HepG2 (cell line): ENCODE measurements around the gene CABLES2. TPM values are rescaled to one million over a fixed set of nuclear protein-coding genes. Genes with fewer than 3 reads are reported as not detected.
A peak's percentile ranks its signal among the peaks of the same experiment; 100 is the strongest.

Experiments used
- GATA4 ChIP-seq: sonication (generic); IDR thresholded peaks from 2 replicates; pipeline ENCODE4 v1.6.1; 2016; ENCODE audit warnings: antibody characterized with exemption, low read depth, borderline replicate concordance
- KDM5B ChIP-seq: sonication (generic); formaldehyde crosslinking; IDR thresholded peaks from 2 replicates; pipeline ENCODE4 v1.4.0; 2020; ENCODE audit warnings: missing genetic modification reagents, mild to moderate bottlenecking, borderline replicate concordance
- MAFF ChIP-seq: IDR thresholded peaks from 2 replicates; pipeline ENCODE4 v1.6.1; 2011; ENCODE audit warnings: low read depth, low read length, improper control_type of control experiment
- MED8 ChIP-seq: sonication (generic); formaldehyde crosslinking; IDR thresholded peaks from 2 replicates; pipeline ENCODE4 v1.8.1; 2023; ENCODE audit warnings: mild to moderate bottlenecking, missing genetic modification reagents; ENCODE audit not compliant: insufficient replicate concordance
- MEIS2 ChIP-seq: sonication (generic); formaldehyde crosslinking; IDR thresholded peaks from 2 replicates; pipeline ENCODE4 v1.9.0; 2021; ENCODE audit warnings: mild to moderate bottlenecking, missing genetic modification reagents
- RBAK ChIP-seq: sonication (generic); formaldehyde crosslinking; IDR thresholded peaks from 2 replicates; pipeline ENCODE4 v1.5.1; 2020; ENCODE audit warnings: mild to moderate bottlenecking, missing genetic modification reagents
- SPEN ChIP-seq: sonication (generic); formaldehyde crosslinking; IDR thresholded peaks from 2 replicates; pipeline ENCODE4 v1.5.1; 2020; ENCODE audit warnings: low read depth, mild to moderate bottlenecking, missing genetic modification reagents
- ZC3H4 ChIP-seq: sonication (generic); formaldehyde crosslinking; IDR thresholded peaks from 2 replicates; pipeline ENCODE4 v1.4.0; 2020; ENCODE audit warnings: missing genetic modification reagents, borderline replicate concordance
- ZNF317 ChIP-seq: sonication (generic); formaldehyde crosslinking; IDR thresholded peaks from 2 replicates; pipeline ENCODE4 v1.5.0; 2020; ENCODE audit warnings: mild to moderate bottlenecking, missing genetic modification reagents
- ZNF839 ChIP-seq: sonication (generic); formaldehyde crosslinking; IDR thresholded peaks from 2 replicates; pipeline ENCODE4 v1.4.0; 2020; ENCODE audit warnings: missing genetic modification reagents, mild to moderate bottlenecking, borderline replicate concordance
- ZSCAN12 ChIP-seq: sonication (generic); formaldehyde crosslinking; IDR thresholded peaks from 2 replicates; pipeline ENCODE4 v1.9.0; 2021; ENCODE audit warnings: mild to moderate bottlenecking, missing genetic modification reagents
- ZSCAN29 ChIP-seq: sonication (generic); formaldehyde crosslinking; conservative IDR thresholded peaks from 2 replicates; pipeline ENCODE4 v1.4.0; 2020; ENCODE audit warnings: mild to moderate bottlenecking, missing genetic modification reagents
- polyA plus RNA-seq, 8 experiments: library from polyadenylated mRNA; depleted of rRNA in 3 of 8; stranded (reverse) in 7 of 8; unstranded in 1 of 8; fragments of >200 nt; fragmentation: Illumina TruSeq in 4 of 8; extraction: Trizol in 4 of 8; gene quantifications; 2 replicates each; pipeline versions ENCODE4 v1.2.1 to v1.2.3, GENCODE V29; 2011 to 2016; ENCODE audit warnings: low read depth in 4 of 8, missing spikeins in 1 of 8, mixed read lengths in 1 of 8; ENCODE audit not compliant: insufficient read depth in 1 of 8
- total RNA-seq, 5 experiments: library from RNA; depleted of rRNA; stranded (reverse); fragments of >200 nt; fragmentation: Illumina TruSeq; extraction: Trizol; gene quantifications; 2 replicates each; pipeline ENCODE4 v1.2.3, GENCODE V29; 2016; ENCODE audit warnings: low read depth in 1 of 5
- TF ChIP-seq, protein P1 (sequence below): sonication (generic); formaldehyde crosslinking; IDR thresholded peaks from 2 replicates; pipeline ENCODE4 v1.9.0; 2021; ENCODE audit warnings: mild to moderate bottlenecking, missing genetic modification reagents
- TF ChIP-seq, protein P2 (sequence below): sonication (generic); formaldehyde crosslinking; IDR thresholded peaks from 2 replicates; pipeline ENCODE4 v1.8.1; 2022; ENCODE audit warnings: low read depth, mild to moderate bottlenecking, missing genetic modification reagents
- TF ChIP-seq, protein P3 (sequence below): sonication (generic); formaldehyde crosslinking; IDR thresholded peaks from 2 replicates; pipeline ENCODE4 v1.4.0; 2020; ENCODE audit warnings: missing genetic modification reagents
- TF ChIP-seq, protein P4 (sequence below): sonication (generic); formaldehyde crosslinking; IDR thresholded peaks from 2 replicates; pipeline ENCODE4 v1.5.0; 2020; ENCODE audit warnings: mild to moderate bottlenecking, low read depth, missing genetic modification reagents, borderline replicate concordance

The CABLES2 gene
- total and polyA plus RNA-seq, 2 of the 13 experiments (the other 11 are each of a cell fraction or from before 2014, with no cell fraction given): 5.2 to 9.7 TPM

DNA sequence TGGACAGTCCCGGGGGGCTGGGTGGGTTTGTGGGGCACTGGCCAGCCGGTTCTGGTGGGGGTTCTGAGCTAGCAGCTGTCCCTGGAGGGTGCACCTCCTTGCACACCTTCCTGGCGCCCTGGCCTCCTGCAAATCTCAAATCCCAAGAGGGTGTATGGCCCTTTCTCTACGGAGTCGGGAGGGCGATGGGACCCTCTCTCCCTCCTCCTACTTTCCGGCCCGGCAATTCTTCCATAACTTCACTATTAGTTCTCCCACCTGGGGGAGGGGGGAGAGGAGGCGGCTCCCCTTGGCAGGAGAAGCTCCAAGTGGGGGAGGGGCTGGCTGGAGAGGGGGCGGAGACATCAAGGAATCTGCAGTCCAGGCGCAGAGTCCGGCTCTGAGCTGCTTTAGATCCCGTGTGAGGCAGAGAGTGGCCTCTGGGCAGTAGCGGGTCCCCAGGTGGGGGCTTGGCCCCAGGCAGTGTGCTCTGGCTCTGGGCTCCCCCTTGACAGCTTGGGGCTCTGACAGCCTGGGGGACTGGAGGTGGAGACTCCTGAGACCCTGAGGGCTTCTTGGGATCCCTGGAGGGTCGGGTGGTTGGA lies 38.6 kb downstream of the CABLES2 start (continued):
- TF ChIP-seq, protein P1, sequence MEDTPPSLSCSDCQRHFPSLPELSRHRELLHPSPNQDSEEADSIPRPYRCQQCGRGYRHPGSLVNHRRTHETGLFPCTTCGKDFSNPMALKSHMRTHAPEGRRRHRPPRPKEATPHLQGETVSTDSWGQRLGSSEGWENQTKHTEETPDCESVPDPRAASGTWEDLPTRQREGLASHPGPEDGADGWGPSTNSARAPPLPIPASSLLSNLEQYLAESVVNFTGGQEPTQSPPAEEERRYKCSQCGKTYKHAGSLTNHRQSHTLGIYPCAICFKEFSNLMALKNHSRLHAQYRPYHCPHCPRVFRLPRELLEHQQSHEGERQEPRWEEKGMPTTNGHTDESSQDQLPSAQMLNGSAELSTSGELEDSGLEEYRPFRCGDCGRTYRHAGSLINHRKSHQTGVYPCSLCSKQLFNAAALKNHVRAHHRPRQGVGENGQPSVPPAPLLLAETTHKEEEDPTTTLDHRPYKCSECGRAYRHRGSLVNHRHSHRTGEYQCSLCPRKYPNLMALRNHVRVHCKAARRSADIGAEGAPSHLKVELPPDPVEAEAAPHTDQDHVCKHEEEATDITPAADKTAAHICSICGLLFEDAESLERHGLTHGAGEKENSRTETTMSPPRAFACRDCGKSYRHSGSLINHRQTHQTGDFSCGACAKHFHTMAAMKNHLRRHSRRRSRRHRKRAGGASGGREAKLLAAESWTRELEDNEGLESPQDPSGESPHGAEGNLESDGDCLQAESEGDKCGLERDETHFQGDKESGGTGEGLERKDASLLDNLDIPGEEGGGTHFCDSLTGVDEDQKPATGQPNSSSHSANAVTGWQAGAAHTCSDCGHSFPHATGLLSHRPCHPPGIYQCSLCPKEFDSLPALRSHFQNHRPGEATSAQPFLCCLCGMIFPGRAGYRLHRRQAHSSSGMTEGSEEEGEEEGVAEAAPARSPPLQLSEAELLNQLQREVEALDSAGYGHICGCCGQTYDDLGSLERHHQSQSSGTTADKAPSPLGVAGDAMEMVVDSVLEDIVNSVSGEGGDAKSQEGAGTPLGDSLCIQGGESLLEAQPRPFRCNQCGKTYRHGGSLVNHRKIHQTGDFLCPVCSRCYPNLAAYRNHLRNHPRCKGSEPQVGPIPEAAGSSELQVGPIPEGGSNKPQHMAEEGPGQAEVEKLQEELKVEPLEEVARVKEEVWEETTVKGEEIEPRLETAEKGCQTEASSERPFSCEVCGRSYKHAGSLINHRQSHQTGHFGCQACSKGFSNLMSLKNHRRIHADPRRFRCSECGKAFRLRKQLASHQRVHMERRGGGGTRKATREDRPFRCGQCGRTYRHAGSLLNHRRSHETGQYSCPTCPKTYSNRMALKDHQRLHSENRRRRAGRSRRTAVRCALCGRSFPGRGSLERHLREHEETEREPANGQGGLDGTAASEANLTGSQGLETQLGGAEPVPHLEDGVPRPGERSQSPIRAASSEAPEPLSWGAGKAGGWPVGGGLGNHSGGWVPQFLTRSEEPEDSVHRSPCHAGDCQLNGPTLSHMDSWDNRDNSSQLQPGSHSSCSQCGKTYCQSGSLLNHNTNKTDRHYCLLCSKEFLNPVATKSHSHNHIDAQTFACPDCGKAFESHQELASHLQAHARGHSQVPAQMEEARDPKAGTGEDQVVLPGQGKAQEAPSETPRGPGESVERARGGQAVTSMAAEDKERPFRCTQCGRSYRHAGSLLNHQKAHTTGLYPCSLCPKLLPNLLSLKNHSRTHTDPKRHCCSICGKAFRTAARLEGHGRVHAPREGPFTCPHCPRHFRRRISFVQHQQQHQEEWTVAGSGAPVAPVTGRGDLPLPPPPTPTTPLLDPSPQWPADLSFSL (CRISPR knock-in tag): no peak
- TF ChIP-seq MED8 (CRISPR knock-in tag) (peak; percentile 84), KDM5B (CRISPR knock-in tag) (0 out of 2 replicates have a peak, but pooled peaks have one; percentile 7), SPEN (CRISPR knock-in tag) (no peak), ZNF317 (CRISPR knock-in tag) (0 out of 2 replicates have a peak, but pooled peaks have one; percentile 42), ZNF839 (CRISPR knock-in tag) (peak; percentile 20; the same call in 1 of the 2 replicates), ZC3H4 (no peak), ZSCAN29 (CRISPR knock-in tag) (no peak), RBAK (CRISPR knock-in tag) (no peak), ZSCAN12 (CRISPR knock-in tag) (no peak), GATA4 (peak; percentile 69; the same call in 1 of the 2 replicates), MAFF (0 out of 2 replicates have a peak, but pooled peaks have one; percentile 4), MEIS2 (CRISPR knock-in tag) (peak; percentile 63)
- TF ChIP-seq, protein P2, sequence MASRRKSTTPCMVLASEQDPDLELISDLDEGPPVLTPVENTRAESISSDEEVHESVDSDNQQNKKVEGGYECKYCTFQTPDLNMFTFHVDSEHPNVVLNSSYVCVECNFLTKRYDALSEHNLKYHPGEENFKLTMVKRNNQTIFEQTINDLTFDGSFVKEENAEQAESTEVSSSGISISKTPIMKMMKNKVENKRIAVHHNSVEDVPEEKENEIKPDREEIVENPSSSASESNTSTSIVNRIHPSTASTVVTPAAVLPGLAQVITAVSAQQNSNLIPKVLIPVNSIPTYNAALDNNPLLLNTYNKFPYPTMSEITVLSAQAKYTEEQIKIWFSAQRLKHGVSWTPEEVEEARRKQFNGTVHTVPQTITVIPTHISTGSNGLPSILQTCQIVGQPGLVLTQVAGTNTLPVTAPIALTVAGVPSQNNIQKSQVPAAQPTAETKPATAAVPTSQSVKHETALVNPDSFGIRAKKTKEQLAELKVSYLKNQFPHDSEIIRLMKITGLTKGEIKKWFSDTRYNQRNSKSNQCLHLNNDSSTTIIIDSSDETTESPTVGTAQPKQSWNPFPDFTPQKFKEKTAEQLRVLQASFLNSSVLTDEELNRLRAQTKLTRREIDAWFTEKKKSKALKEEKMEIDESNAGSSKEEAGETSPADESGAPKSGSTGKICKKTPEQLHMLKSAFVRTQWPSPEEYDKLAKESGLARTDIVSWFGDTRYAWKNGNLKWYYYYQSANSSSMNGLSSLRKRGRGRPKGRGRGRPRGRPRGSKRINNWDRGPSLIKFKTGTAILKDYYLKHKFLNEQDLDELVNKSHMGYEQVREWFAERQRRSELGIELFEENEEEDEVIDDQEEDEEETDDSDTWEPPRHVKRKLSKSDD (CRISPR knock-in tag): peak; percentile 52; the same call in 1 of the 2 replicates
- TF ChIP-seq, protein P3, sequence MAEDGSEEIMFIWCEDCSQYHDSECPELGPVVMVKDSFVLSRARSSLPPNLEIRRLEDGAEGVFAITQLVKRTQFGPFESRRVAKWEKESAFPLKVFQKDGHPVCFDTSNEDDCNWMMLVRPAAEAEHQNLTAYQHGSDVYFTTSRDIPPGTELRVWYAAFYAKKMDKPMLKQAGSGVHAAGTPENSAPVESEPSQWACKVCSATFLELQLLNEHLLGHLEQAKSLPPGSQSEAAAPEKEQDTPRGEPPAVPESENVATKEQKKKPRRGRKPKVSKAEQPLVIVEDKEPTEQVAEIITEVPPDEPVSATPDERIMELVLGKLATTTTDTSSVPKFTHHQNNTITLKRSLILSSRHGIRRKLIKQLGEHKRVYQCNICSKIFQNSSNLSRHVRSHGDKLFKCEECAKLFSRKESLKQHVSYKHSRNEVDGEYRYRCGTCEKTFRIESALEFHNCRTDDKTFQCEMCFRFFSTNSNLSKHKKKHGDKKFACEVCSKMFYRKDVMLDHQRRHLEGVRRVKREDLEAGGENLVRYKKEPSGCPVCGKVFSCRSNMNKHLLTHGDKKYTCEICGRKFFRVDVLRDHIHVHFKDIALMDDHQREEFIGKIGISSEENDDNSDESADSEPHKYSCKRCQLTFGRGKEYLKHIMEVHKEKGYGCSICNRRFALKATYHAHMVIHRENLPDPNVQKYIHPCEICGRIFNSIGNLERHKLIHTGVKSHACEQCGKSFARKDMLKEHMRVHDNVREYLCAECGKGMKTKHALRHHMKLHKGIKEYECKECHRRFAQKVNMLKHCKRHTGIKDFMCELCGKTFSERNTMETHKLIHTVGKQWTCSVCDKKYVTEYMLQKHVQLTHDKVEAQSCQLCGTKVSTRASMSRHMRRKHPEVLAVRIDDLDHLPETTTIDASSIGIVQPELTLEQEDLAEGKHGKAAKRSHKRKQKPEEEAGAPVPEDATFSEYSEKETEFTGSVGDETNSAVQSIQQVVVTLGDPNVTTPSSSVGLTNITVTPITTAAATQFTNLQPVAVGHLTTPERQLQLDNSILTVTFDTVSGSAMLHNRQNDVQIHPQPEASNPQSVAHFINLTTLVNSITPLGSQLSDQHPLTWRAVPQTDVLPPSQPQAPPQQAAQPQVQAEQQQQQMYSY: no peak
- TF ChIP-seq, protein P4, sequence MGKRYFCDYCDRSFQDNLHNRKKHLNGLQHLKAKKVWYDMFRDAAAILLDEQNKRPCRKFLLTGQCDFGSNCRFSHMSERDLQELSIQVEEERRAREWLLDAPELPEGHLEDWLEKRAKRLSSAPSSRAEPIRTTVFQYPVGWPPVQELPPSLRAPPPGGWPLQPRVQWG: no peak
